AG04450 (cell line): Measurements from ENCODE around the gene CTF1. TPM values are rescaled to one million over a fixed set of nuclear protein-coding genes. Genes with fewer than 3 reads are reported as not detected.

Source experiments
- CTCF ChIA-PET: fragments of 300-600, 350-600 bp; formaldehyde crosslinking; extraction: SDS; loops from one replicate; lab custom pipeline; 2022; ENCODE audit warnings: antibody characterized with exemption, inconsistent platforms; lab: Charles Lee
- POLR2A ChIA-PET: fragments of 350-600 bp; formaldehyde crosslinking; extraction: SDS; loops from one replicate; lab custom pipeline; 2021; ENCODE audit warnings: antibody characterized with exemption, inconsistent platforms; lab: Yijun Ruan, JAX
- DNase-seq: peaks from one replicate; pipeline ENCODE4 v3.0.0-alpha.2; 2011; ENCODE audit warnings: low read depth, low spot score
- H3K27ac ChIP-seq: one replicate; pipeline ENCODE4 v1.5.1; 2012; ENCODE audit warnings: low read depth, low read length, control low read depth
- H3K27me3 ChIP-seq: one replicate; pipeline ENCODE4 v1.6.0; 2012; ENCODE audit warnings: low read length; ENCODE audit not compliant: control insufficient read depth, insufficient read depth
- H3K4me3 ChIP-seq: 2 replicates; pipeline ENCODE4 v1.5.1; 2011; ENCODE audit warnings: mild to moderate bottlenecking, low read depth, low read length, control low read depth
- H3K9me3 ChIP-seq: 2 replicates; pipeline ENCODE4 v1.5.1; 2012; ENCODE audit warnings: low read length; ENCODE audit not compliant: control insufficient read depth, insufficient read depth
- polyA plus RNA-seq: library from polyadenylated mRNA; depleted of rRNA; stranded (reverse); fragments of >200 nt; gene quantifications from 2 replicates; pipeline ENCODE4 v1.2.3, GENCODE V29; 2011
- TF ChIP-seq, protein P1 (sequence below): IDR thresholded peaks from 2 replicates; pipeline ENCODE4 v1.5.1; 2011; ENCODE audit warnings: low read depth, low read length, control low read depth, inconsistent platforms

The CTF1 gene
- polyA plus RNA-seq, 1 experiment = 10.1 TPM

GRCh38 chr16:30896889-30897733 lies 697 bp downstream of the CTF1 start:
- ChIA-PET CTCF (interaction anchor here (0.5 to 2.2 kb wide), 7 partner anchors 8 to 299 kb away, joined by 3 to 11 read pairs (median 6); no protein-coding TSS in a partner anchor), POLR2A (interaction anchor here (1.0 to 1.7 kb wide), 3 partner anchors 22 to 149 kb away, joined by 3 to 13 read pairs (median 7); partner anchors contain the start of gene PHKG2)
- H3K27me3 ChIP-seq = no peaks in the 10 kb centered on the region
- peak overlapping the region; percentile 99 for H3K27ac ChIP-seq
- H3K9me3 ChIP-seq = peaks cover 4% of the 10 kb centered on the region; the same call in 1 of the 2 replicates
- DNase-seq = peak; percentile 68
- TF ChIP-seq, protein P1, sequence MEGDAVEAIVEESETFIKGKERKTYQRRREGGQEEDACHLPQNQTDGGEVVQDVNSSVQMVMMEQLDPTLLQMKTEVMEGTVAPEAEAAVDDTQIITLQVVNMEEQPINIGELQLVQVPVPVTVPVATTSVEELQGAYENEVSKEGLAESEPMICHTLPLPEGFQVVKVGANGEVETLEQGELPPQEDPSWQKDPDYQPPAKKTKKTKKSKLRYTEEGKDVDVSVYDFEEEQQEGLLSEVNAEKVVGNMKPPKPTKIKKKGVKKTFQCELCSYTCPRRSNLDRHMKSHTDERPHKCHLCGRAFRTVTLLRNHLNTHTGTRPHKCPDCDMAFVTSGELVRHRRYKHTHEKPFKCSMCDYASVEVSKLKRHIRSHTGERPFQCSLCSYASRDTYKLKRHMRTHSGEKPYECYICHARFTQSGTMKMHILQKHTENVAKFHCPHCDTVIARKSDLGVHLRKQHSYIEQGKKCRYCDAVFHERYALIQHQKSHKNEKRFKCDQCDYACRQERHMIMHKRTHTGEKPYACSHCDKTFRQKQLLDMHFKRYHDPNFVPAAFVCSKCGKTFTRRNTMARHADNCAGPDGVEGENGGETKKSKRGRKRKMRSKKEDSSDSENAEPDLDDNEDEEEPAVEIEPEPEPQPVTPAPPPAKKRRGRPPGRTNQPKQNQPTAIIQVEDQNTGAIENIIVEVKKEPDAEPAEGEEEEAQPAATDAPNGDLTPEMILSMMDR = no peak
- peak overlapping the region; percentile 72 for H3K4me3 ChIP-seq

DNA sequence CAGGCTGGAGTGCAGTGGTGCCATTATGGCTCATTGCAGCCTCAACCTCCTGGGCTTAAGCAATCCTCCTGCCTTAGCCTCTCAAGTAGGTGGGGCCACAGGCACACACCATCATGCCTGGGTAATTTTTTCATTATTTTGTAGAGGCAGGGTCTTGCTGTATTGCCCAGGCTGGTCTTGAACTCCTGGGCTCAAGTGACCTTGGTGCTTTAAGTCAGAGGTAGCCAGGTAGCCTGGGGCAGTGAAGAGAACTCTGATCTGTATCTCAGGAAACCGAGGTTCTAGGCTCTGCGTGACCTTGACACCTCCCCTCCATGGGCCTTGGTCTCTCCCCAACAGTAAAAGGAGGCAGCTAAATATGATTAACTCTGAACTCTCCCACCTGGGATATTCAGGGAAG lies 3.4 kb downstream of the CTF1 start:
- DNase-seq = no peak
- Histone ChIP-seq H3K9me3 (no peaks in the 10 kb centered on the region; the same call in 1 of the 2 replicates), H3K27me3 (no peaks in the 10 kb centered on the region), H3K27ac (no peak overlapping the region), H3K4me3 (no peak overlapping the region)
- POLR2A ChIA-PET = no interaction called here
- CTCF ChIA-PET = interaction anchor here (4.2 kb wide), 1 partner anchor 55 kb away, joined by 59 read pairs; no protein-coding TSS in a partner anchor
- TF ChIP-seq, protein P1 = no peak

- CTCF ChIA-PET = interaction anchor here (1.4 to 4.2 kb wide), 5 partner anchors 8 to 87 kb away, joined by 3 to 59 read pairs (median 10); no protein-coding TSS in a partner anchor
- H3K27ac ChIP-seq = no peak overlapping the region
- POLR2A ChIA-PET = interaction anchor here (2.2 kb wide), 1 partner anchor 26 kb away, joined by 10 read pairs; no protein-coding TSS in a partner anchor
- no peak for DNase-seq
- no peaks in the 10 kb centered on the region; the same call in 1 of the 2 replicates for H3K9me3 ChIP-seq
- no peaks in the 10 kb centered on the region for H3K27me3 ChIP-seq
- TF ChIP-seq, protein P1 = no peak
- H3K4me3 ChIP-seq = no peak overlapping the region
Observed at GRCh38 chr16:30900588-30900987, 4.2 kb downstream of the CTF1 start.

DNA sequence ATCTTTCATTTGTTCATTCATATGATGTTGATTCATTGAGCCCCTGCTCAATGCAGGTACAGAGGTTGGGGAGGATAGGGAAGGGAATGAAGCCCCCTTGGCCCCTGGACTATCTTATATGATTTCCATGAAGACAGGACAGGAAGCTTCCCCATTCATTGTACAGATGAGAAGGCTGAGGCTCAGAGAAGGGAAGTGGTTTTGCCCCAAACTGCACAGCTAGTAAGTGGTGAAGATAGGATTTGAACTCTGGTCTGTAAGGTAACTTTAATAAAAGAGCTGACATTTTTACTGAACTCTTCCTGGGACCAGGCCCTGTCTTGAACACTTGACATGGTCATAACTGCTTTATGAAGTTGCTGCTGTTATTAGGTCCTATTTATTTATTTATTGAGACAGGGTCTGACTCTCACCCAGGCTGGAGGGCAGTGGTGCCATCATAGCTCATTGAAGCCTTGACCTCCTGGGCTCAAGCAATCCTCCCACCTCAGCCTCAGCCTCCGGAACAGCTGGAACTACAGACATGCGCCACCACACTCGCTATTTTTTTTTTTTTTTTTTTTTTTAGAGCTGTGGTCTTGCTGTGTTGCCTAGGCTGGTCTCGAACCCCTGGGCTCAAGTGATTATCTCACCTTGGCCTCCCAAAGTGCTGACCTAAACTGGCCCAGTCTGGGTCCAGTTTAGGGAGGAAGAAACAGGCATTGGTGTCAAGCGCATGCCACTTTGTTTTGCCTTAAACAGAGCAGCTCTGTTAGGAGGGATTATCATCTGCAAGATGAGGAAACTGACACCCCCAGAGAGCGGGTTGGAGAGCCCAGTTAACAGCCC lies 5.0 kb downstream of the CTF1 start:
- ChIA-PET CTCF (interaction anchor here (0.6 to 4.2 kb wide), 14 partner anchors 9 to 554 kb away, joined by 3 to 59 read pairs (median 6); no protein-coding TSS in a partner anchor), POLR2A (interaction anchor here (0.6 to 2.2 kb wide), 6 partner anchors 8 to 153 kb away, joined by 3 to 10 read pairs (median 4); partner anchors contain the start of gene PHKG2)
- Histone ChIP-seq H3K4me3 (peak overlapping the region; percentile 41), H3K27ac (no peak overlapping the region), H3K9me3 (no peaks in the 10 kb centered on the region; the same call in 1 of the 2 replicates), H3K27me3 (no peaks in the 10 kb centered on the region)
- TF ChIP-seq, protein P1 = no peak
- DNase-seq = no peak
